Amniotic epithelial cell (primary cell): Measurements from ENCODE around the gene RADIL.
A peak's percentile ranks its signal among the peaks of the same experiment; 100 is the strongest.

ENCODE experiments used
- DNase-seq: peaks from one replicate; pipeline ENCODE4 v3.0.0-alpha.2; 2010; ENCODE audit warnings: low read depth

The RADIL gene

GRCh38 chr7:4754433-4755010 lies 129.0 kb downstream of the RADIL start:
- DNase-seq: no peak

DNA sequence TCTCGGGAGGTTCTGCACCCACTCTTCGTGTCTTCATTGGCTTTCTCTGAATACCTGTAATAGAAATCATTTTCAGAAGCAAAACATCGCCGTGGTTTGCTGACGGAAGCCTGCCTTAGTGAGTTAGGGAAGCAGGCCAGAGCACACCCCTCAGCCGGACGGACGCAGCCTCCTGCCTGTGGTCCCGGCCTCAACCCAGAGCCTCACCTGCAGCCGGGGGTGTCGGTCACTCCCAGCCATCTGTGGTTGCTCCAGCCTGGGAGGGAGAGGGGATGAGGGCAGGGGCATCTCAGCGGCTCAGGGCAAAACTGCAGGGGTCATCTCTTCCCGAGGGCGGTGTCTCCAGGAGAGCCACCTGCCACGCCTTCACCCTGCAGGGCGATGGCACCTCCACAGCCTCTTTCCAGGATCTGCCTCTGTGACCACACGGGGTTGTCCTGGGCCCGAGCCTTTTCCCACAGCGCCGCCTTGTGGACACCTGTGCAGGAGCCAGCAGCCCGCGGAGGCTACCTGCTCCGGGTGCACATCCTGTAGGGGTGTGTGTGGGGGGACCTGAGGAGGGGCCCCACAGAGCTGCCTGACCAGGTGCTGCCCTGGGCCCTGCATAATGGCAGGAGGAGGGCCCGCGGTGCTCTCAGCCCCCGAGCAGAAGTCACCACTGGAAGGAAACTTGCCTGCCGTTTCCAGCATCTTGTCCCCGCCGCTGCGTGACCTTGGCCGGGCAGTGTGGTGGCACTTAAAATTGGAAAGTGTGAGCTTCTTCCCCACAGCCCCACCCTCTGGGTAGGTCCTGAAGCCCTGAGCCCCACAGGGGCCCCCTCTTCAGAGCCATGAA lies 129.7 kb downstream of the RADIL start:
- DNase-seq: peak; percentile 36

DNA sequence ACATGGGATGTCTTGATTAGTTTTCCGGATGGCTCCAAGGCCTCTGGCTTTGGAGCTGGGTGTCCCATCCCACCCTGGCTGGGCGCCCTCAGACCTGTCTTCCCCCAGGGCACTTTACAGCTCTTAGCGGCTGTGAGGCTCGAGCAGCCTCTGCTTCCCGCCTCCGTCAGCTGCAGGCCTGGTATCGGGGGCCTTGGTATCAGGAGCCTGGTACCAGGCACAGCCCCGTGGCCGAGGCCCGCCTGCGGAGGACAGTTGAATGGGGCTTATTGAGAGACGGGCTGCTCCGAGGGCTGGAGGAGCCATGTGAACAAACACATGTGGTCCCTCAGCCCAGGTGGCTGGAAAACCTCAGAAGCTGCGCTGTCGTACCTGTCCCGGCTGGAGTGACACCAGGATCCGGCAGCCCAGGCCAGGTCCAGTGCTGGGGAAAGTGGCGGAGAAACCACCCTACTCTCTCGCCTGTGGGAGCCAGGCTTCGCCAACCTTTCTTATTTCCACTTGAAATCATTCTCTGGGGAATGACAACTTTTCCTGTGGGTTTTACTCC lies 132.0 kb downstream of the RADIL start:
- no peak for DNase-seq

GRCh38 chr7:4749798-4750197 lies 133.7 kb downstream of the RADIL start:
- no peak for DNase-seq

GRCh38 chr7:4749363-4749762 lies 134.2 kb downstream of the RADIL start:
- no peak for DNase-seq
